ENCODE data around the gene KLC1.

GRCh38 chr14:103633391-103633790 is 4.4 kb downstream of the KLC1 start:
- TF ChIP-seq EZH2 (conservative IDR thresholded peaks at IDR 0.05; ENCODE audit: low read depth, low read length) (no peak), ZBTB38 (CRISPR knock-in tag; IDR thresholded peaks at IDR 0.05) (no peak), ZNF407 (CRISPR knock-in tag; IDR thresholded peaks at IDR 0.05; ENCODE audit: not compliant biosample characterization) (no peak), PBX2 (CRISPR knock-in tag; IDR thresholded peaks at IDR 0.05) (no peak), CTCF (CRISPR knock-in tag; IDR thresholded peaks at IDR 0.05) (no peak), SP1 (IDR thresholded peaks at IDR 0.05) (no peak), SP1 (CRISPR knock-in tag; IDR thresholded peaks at IDR 0.05) (no peak), FOSL1 (CRISPR knock-in tag; IDR thresholded peaks at IDR 0.05; ENCODE audit: borderline replicate concordance) (no peak), GLMP (CRISPR knock-in tag; IDR thresholded peaks at IDR 0.05; ENCODE audit: borderline replicate concordance) (no peak), ZSCAN20 (CRISPR knock-in tag; IDR thresholded peaks at IDR 0.05; ENCODE audit: borderline replicate concordance) (no peak), PPARG (CRISPR knock-in tag; conservative IDR thresholded peaks at IDR 0.05) (no peak), ZNF124 (CRISPR knock-in tag; IDR thresholded peaks at IDR 0.05) (no peak)

All from HepG2 (cell line).